Panc1 (cell line): ENCODE data around the gene HELT.

Source experiments
- CTCF ChIP-seq: fragments of 450-650 bp; IDR thresholded peaks from 2 replicates; pipeline ENCODE4 v1.5.1; 2017; ENCODE audit warnings: mild to moderate bottlenecking
- POLR2AphosphoS5 ChIP-seq: IDR thresholded peaks from 2 replicates; pipeline ENCODE4 v1.6.1; 2012; ENCODE audit warnings: mild to moderate bottlenecking, low read depth, low read length, moderate library complexity
- REST ChIP-seq, 2 experiments: IDR thresholded peaks; 2 replicates each; pipeline ENCODE4 v1.6.1; 2011 to 2012; ENCODE audit warnings: low read depth in 2 of 2, control low read depth in 1 of 2, low read length in 1 of 2, mild to moderate bottlenecking in 1 of 2, moderate library complexity in 1 of 2; ENCODE audit not compliant: insufficient read depth in 1 of 2

GRCh38 chr4:185020863-185021761, 2.8 kb downstream of the HELT start:
- TF ChIP-seq POLR2AphosphoS5 (no peak), CTCF (no peak), REST (IDR thresholded peaks at IDR 0.05; ENCODE audit: insufficient read depth in 1 of 2, low read depth in 2 of 2, low read length in 1 of 2) (no peak)
